H9 (cell line): ENCODE data around the gene MBD5. TPM values are rescaled to one million over a fixed set of nuclear protein-coding genes. Genes with fewer than 3 reads are reported as not detected.

Experiments
- DNase-seq: peaks from one replicate; pipeline ENCODE4 v3.0.0-alpha.2; 2017
- H2AFZ ChIP-seq: one replicate; pipeline ENCODE4 v1.6.1; 2013; ENCODE audit warnings: mild to moderate bottlenecking, low read length, control low read depth, moderate library complexity
- H2AK5ac ChIP-seq: 2 replicates; pipeline ENCODE4 v1.6.1; 2013; ENCODE audit warnings: low read length, control low read depth, mixed read lengths; ENCODE audit not compliant: insufficient read length
- H2BK120ac ChIP-seq: one replicate; pipeline ENCODE4 v1.6.1; 2013; ENCODE audit warnings: low read depth, mild to moderate bottlenecking, low read length, control low read depth, inconsistent platforms; ENCODE audit not compliant: poor library complexity, severe bottlenecking
- H2BK12ac ChIP-seq: 2 replicates; pipeline ENCODE4 v1.6.1; 2013; ENCODE audit warnings: low read length, control low read depth, mixed read lengths, low read depth; ENCODE audit not compliant: insufficient read length
- H2BK15ac ChIP-seq: 2 replicates; pipeline ENCODE4 v1.6.1; 2013; ENCODE audit warnings: low read depth, low read length, control low read depth
- H2BK20ac ChIP-seq: one replicate; pipeline ENCODE4 v1.6.1; 2013; ENCODE audit warnings: low read depth, mild to moderate bottlenecking, low read length, control low read depth, inconsistent platforms; ENCODE audit not compliant: poor library complexity, severe bottlenecking
- H2BK5ac ChIP-seq: 2 replicates; pipeline ENCODE4 v1.6.1; 2013; ENCODE audit warnings: low read length, control low read depth, mixed read lengths; ENCODE audit not compliant: insufficient read length
- H3K14ac ChIP-seq: 2 replicates; pipeline ENCODE4 v1.6.1; 2013; ENCODE audit warnings: low read length, control low read depth; ENCODE audit not compliant: insufficient read depth
- H3K18ac ChIP-seq: 2 replicates; pipeline ENCODE4 v1.6.1; 2013; ENCODE audit warnings: low read depth, mild to moderate bottlenecking, mixed read lengths, low read length, control low read depth; ENCODE audit not compliant: insufficient read length
- H3K23ac ChIP-seq: 2 replicates; pipeline ENCODE4 v1.6.1; 2013; ENCODE audit warnings: low read length, control low read depth, mixed read lengths, low read depth; ENCODE audit not compliant: insufficient read length
- H3K23me2 ChIP-seq: 2 replicates; pipeline ENCODE4 v1.6.1; 2013; ENCODE audit warnings: low read depth, mild to moderate bottlenecking, mixed read lengths, low read length, control low read depth; ENCODE audit not compliant: insufficient read length, poor library complexity, severe bottlenecking
- H3K27ac ChIP-seq: 2 replicates; pipeline ENCODE4 v1.5.1; 2013; ENCODE audit warnings: low read length, control low read depth, mixed read lengths, low read depth; ENCODE audit not compliant: insufficient read length
- H3K27me3 ChIP-seq: 2 replicates; pipeline ENCODE4 v1.6.1; 2013; ENCODE audit warnings: low read length, control low read depth, inconsistent platforms; ENCODE audit not compliant: insufficient read depth
- H3K4ac ChIP-seq: 2 replicates; pipeline ENCODE4 v1.6.1; 2013; ENCODE audit warnings: low read depth, mild to moderate bottlenecking, control low read depth, inconsistent platforms, low read length, moderate library complexity
- H3K4me1 ChIP-seq: 2 replicates; pipeline ENCODE4 v1.6.1; 2013; ENCODE audit warnings: low read length, control low read depth, inconsistent platforms; ENCODE audit not compliant: insufficient read depth
- H3K4me2 ChIP-seq: 2 replicates; pipeline ENCODE4 v1.6.1; 2013; ENCODE audit warnings: low read length, control low read depth, mixed read lengths; ENCODE audit not compliant: insufficient read length, insufficient read depth
- H3K56ac ChIP-seq: 2 replicates; pipeline ENCODE4 v1.6.1; 2013; ENCODE audit warnings: low read depth, mild to moderate bottlenecking, mixed read lengths, low read length, control low read depth; ENCODE audit not compliant: insufficient read length
- H3K79me1 ChIP-seq: 2 replicates; pipeline ENCODE4 v1.6.1; 2013; ENCODE audit warnings: low read depth, mild to moderate bottlenecking, moderate library complexity, low read length, control low read depth, inconsistent platforms; ENCODE audit not compliant: insufficient read depth, poor library complexity, severe bottlenecking
- H3K79me2 ChIP-seq: 2 replicates; pipeline ENCODE4 v1.6.1; 2013; ENCODE audit warnings: low read length, control low read depth, inconsistent platforms; ENCODE audit not compliant: insufficient read depth
- H3K9ac ChIP-seq: 2 replicates; pipeline ENCODE4 v1.6.1; 2013; ENCODE audit warnings: low read length, control low read depth, mixed read lengths; ENCODE audit not compliant: insufficient read length; ENCODE audit errors: extremely low read depth
- H3K9me3 ChIP-seq: one replicate; pipeline ENCODE4 v1.6.1; 2013; ENCODE audit warnings: low read depth, low read length, inconsistent platforms; ENCODE audit not compliant: control insufficient read depth
- H3T11ph ChIP-seq: one replicate; pipeline ENCODE4 v1.6.1; 2013; ENCODE audit warnings: mild to moderate bottlenecking, low read length, control low read depth, inconsistent platforms
- H4K20me1 ChIP-seq: one replicate; pipeline ENCODE4 v1.6.1; 2013; ENCODE audit not compliant: control insufficient read depth, insufficient read length, insufficient read depth
- H4K5ac ChIP-seq: 2 replicates; pipeline ENCODE4 v1.6.1; 2013; ENCODE audit warnings: low read depth, mild to moderate bottlenecking, mixed read lengths, low read length, control low read depth; ENCODE audit not compliant: insufficient read length
- H4K8ac ChIP-seq: replicated peaks from 2 replicates; pipeline ENCODE4 v1.6.1; 2013; ENCODE audit warnings: low read length, control low read depth, mixed read lengths, low read depth; ENCODE audit not compliant: insufficient read length
- H4K91ac ChIP-seq: 2 replicates; pipeline ENCODE4 v1.6.1; 2013; ENCODE audit warnings: low read depth, mild to moderate bottlenecking, moderate library complexity, mixed read lengths, low read length, control low read depth; ENCODE audit not compliant: insufficient read length
- H3K27ac Mint-ChIP-seq, 3 experiments: 2 replicates in 2 of 3; 3 replicates in 1 of 3; pipeline ENCODE4 v1.8.0; 2020 to 2021; ENCODE audit warnings: mixed read lengths in 3 of 3, mild to moderate bottlenecking in 1 of 3, moderate library complexity in 1 of 3
- H3K27me3 Mint-ChIP-seq: 2 replicates; pipeline ENCODE4 v1.8.0; 2021; ENCODE audit warnings: low read depth, mild to moderate bottlenecking, moderate library complexity, mixed read lengths
- H3K36me3 Mint-ChIP-seq, 3 experiments: 2 replicates in 2 of 3; 3 replicates in 1 of 3; pipeline ENCODE4 v1.8.0; 2020 to 2021; ENCODE audit warnings: low read depth in 3 of 3, mixed read lengths in 3 of 3; ENCODE audit not compliant: insufficient read depth in 1 of 3
- H3K4me1 Mint-ChIP-seq, 2 experiments: 2 replicates each; pipeline ENCODE4 v1.8.0; 2020; ENCODE audit warnings: mixed read lengths in 2 of 2
- H3K4me3 Mint-ChIP-seq, 2 experiments: 2 replicates in 1 of 2; 3 replicates in 1 of 2; pipeline ENCODE4 v1.8.0; 2020 to 2021; ENCODE audit warnings: mild to moderate bottlenecking in 2 of 2, mixed read lengths in 2 of 2, moderate library complexity in 1 of 2
- H3K9me3 Mint-ChIP-seq, 2 experiments: 2 replicates in 1 of 2; 3 replicates in 1 of 2; pipeline ENCODE4 v1.8.0; 2020; ENCODE audit warnings: mild to moderate bottlenecking in 2 of 2, mixed read lengths in 2 of 2, moderate library complexity in 1 of 2
- total RNA-seq: library from RNA; stranded (reverse); gene quantifications from 2 replicates; pipeline ENCODE4 v1.2.1, GENCODE V29; 2021
- TF ChIP-seq, protein P1 (sequence below): fragments of 200-600 bp; sonication (generic); conservative IDR thresholded peaks from 3 replicates; pipeline ENCODE4 v1.8.0; 2021; ENCODE audit warnings: antibody characterized with exemption, mild to moderate bottlenecking

Gene MBD5
- total RNA-seq, 1 experiment from 2014 or later = 23.1 TPM

DNA sequence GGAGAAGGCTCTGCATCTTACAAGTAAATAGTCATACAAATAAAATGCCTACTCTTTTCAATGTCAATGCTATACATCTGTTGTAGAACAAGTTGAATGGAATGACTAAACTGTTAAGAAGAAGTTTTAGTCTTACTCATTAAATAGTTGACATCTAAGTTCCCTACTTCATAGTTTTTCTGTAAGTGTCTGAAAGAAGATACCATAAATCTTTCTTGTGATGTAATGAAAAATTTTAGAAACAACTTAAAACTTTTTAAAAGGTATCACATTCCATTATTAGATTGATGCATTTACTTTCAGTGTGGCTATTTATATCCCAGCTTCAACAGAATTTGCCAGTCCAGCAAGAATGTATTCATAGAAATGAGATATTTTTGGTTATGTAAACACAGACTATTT, 438.5 kb downstream of the MBD5 start:
- no peak overlapping the region for H3K27ac Mint-ChIP-seq
- no peaks in the 10 kb centered on the region; a peak in 1 of 4 replicates for H3K4me1 Mint-ChIP-seq
- no peak overlapping the region for H3K23ac ChIP-seq
- H3K4me2 ChIP-seq = no peak overlapping the region
- H2BK120ac ChIP-seq = no peak overlapping the region
- TF ChIP-seq, protein P1, sequence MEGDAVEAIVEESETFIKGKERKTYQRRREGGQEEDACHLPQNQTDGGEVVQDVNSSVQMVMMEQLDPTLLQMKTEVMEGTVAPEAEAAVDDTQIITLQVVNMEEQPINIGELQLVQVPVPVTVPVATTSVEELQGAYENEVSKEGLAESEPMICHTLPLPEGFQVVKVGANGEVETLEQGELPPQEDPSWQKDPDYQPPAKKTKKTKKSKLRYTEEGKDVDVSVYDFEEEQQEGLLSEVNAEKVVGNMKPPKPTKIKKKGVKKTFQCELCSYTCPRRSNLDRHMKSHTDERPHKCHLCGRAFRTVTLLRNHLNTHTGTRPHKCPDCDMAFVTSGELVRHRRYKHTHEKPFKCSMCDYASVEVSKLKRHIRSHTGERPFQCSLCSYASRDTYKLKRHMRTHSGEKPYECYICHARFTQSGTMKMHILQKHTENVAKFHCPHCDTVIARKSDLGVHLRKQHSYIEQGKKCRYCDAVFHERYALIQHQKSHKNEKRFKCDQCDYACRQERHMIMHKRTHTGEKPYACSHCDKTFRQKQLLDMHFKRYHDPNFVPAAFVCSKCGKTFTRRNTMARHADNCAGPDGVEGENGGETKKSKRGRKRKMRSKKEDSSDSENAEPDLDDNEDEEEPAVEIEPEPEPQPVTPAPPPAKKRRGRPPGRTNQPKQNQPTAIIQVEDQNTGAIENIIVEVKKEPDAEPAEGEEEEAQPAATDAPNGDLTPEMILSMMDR = no peak
- no peak overlapping the region for H4K5ac ChIP-seq
- H3K79me2 ChIP-seq = no peaks in the 10 kb centered on the region
- no peak overlapping the region for H3K9ac ChIP-seq
- no peaks in the 10 kb centered on the region for H4K20me1 ChIP-seq
- H4K91ac ChIP-seq = no peak overlapping the region
- no peak overlapping the region for H3K4ac ChIP-seq
- no peaks in the 10 kb centered on the region for H3K4me1 ChIP-seq
- no peak overlapping the region for H3K4me3 Mint-ChIP-seq
- no peak overlapping the region for H2BK15ac ChIP-seq
- no peaks in the 10 kb centered on the region for H3K23me2 ChIP-seq
- H3K14ac ChIP-seq = no peak overlapping the region
- no peak overlapping the region for H3K56ac ChIP-seq
- no peak overlapping the region for H3T11ph ChIP-seq
- H4K8ac ChIP-seq = no peak overlapping the region
- no peak overlapping the region for H3K27ac ChIP-seq
- H2BK20ac ChIP-seq = no peak overlapping the region
- no peak overlapping the region for H2AK5ac ChIP-seq
- no peak overlapping the region for H2BK5ac ChIP-seq
- no peaks in the 10 kb centered on the region for H3K36me3 Mint-ChIP-seq
- no peak for DNase-seq
- no peaks in the 10 kb centered on the region; the same call in 1 of the 2 replicates for H3K27me3 Mint-ChIP-seq
- H3K18ac ChIP-seq = no peak overlapping the region
- no peak overlapping the region for H2BK12ac ChIP-seq
- H3K27me3 ChIP-seq = no peaks in the 10 kb centered on the region
- no peak overlapping the region for H2AFZ ChIP-seq
- no peaks in the 10 kb centered on the region for H3K79me1 ChIP-seq
- no peaks in the 10 kb centered on the region for H3K9me3 Mint-ChIP-seq
- no peaks in the 10 kb centered on the region for H3K9me3 ChIP-seq
